Epithelial cell of alveolus of lung (primary cell): Measurements from ENCODE around the gene KRTAP10-11. TPM values are rescaled to one million over a fixed set of nuclear protein-coding genes. Genes with fewer than 3 reads are reported as not detected.

Experiments used
- total RNA-seq: library from RNA; depleted of rRNA; stranded (reverse); fragments of >200 nt; gene quantifications from 2 replicates; pipeline ENCODE4 v1.2.1, GENCODE V29; 2015

The KRTAP10-11 gene
- total RNA-seq, result not detected in 2 replicates

GRCh38 chr21:44646366-44647221, at the start of gene KRTAP10-11:
Gene KRTAP10-11 (plus strand): TSS chr21:44646414. CDS start chr21:44646459, 45 bp downstream.

GRCh38 chr21:44600118-44600978, 45.9 kb upstream of the KRTAP10-11 start, which contains the start of gene KRTAP10-7:
Gene KRTAP10-7 (plus strand): TSS chr21:44600597. CDS start chr21:44600622, 25 bp downstream.

GRCh38 chr21:44612029-44612486, 34.2 kb upstream of the KRTAP10-11 start, which contains the start of gene KRTAP10-8:
Gene KRTAP10-8 (plus strand): TSS chr21:44612079. CDS start chr21:44612101, 22 bp downstream.

GRCh38 chr21:44626673-44627143, 19.5 kb upstream of the KRTAP10-11 start, which contains the start of gene KRTAP10-9:
Gene KRTAP10-9 (plus strand): TSS chr21:44627093. CDS start chr21:44627172, 79 bp downstream.

GRCh38 chr21:44637018-44637850, 9.0 kb upstream of the KRTAP10-11 start, which contains the start of gene KRTAP10-10:
Gene KRTAP10-10 (plus strand): TSS chr21:44637356. CDS start chr21:44637418, 62 bp downstream.

GRCh38 chr21:44654576-44655175, 8.5 kb downstream of the KRTAP10-11 start, which contains the start of gene KRTAP12-4:
Gene KRTAP12-4 (minus strand): TSS chr21:44654659. CDS start chr21:44654614, 45 bp downstream.

GRCh38 chr21:44657635-44658540, 11.7 kb downstream of the KRTAP10-11 start, which contains the start of gene KRTAP12-3:
Gene KRTAP12-3 (plus strand): TSS chr21:44657932. CDS start chr21:44657980, 48 bp downstream.

GRCh38 chr21:44666401-44667320, 20.4 kb downstream of the KRTAP10-11 start, which contains the start of gene KRTAP12-2:
Gene KRTAP12-2 (minus strand): TSS chr21:44666927. CDS start chr21:44666886, 41 bp downstream.

GRCh38 chr21:44681861-44682579, 35.8 kb downstream of the KRTAP10-11 start, which contains the start of gene KRTAP12-1:
Gene KRTAP12-1 (minus strand): TSS chr21:44682163. CDS start chr21:44682123, 40 bp downstream.

Other genes starting within 250 kb of the KRTAP10-11 start
- 0.64 and 1.0 TPM in 2 replicates for gene LRRC3, start 190.9 kb upstream of the KRTAP10-11 start, total RNA-seq
- gene KRTAP10-1, start 106.2 kb upstream of the KRTAP10-11 start, total RNA-seq, result not detected in 2 replicates
- not detected in 2 replicates for gene KRTAP10-2, start 94.9 kb upstream of the KRTAP10-11 start, total RNA-seq
- not detected in 2 replicates for gene KRTAP10-3, start 87.6 kb upstream of the KRTAP10-11 start, total RNA-seq
- not detected in 2 replicates for gene KRTAP10-4, start 72.7 kb upstream of the KRTAP10-11 start, total RNA-seq
- gene KRTAP10-5, start 65.8 kb upstream of the KRTAP10-11 start, total RNA-seq, result not detected in 2 replicates
- gene KRTAP10-6, start 53.9 kb upstream of the KRTAP10-11 start, total RNA-seq, result not detected in 2 replicates
- gene KRTAP10-7, start 45.8 kb upstream of the KRTAP10-11 start, total RNA-seq, result not detected in 2 replicates
- gene KRTAP10-8, start 34.3 kb upstream of the KRTAP10-11 start, total RNA-seq, result not detected in 2 replicates
- not detected in 2 replicates for gene KRTAP10-9, start 19.3 kb upstream of the KRTAP10-11 start, total RNA-seq
- gene KRTAP10-10, start 9.1 kb upstream of the KRTAP10-11 start, total RNA-seq, result not detected in 2 replicates
- not detected in 2 replicates for gene KRTAP12-4, start 8.2 kb downstream of the KRTAP10-11 start, total RNA-seq
- not detected in 2 replicates for gene KRTAP12-3, start 11.5 kb downstream of the KRTAP10-11 start, total RNA-seq
- not detected in 2 replicates for gene KRTAP12-2, start 20.5 kb downstream of the KRTAP10-11 start, total RNA-seq
- not detected in 2 replicates for gene KRTAP12-1, start 35.7 kb downstream of the KRTAP10-11 start, total RNA-seq
- gene KRTAP10-12, start 50.8 kb downstream of the KRTAP10-11 start, total RNA-seq, result not detected in 2 replicates
- not detected in 2 replicates for gene TSPEAR, start 65.2 kb downstream of the KRTAP10-11 start, total RNA-seq
- gene UBE2G2, start 155.4 kb downstream of the KRTAP10-11 start, total RNA-seq, result 26.0 and 36.0 TPM in 2 replicates
- gene SUMO3, start 171.6 kb downstream of the KRTAP10-11 start, total RNA-seq, result 71.9 and 80.0 TPM in 2 replicates
- 221 and 345 TPM in 2 replicates for gene PTTG1IP, start 227.3 kb downstream of the KRTAP10-11 start, total RNA-seq